Neural crest cell (in vitro differentiated cells): ENCODE data around the gene WNT1. TPM values are rescaled to one million over a fixed set of nuclear protein-coding genes. Genes with fewer than 3 reads are reported as not detected.

ENCODE experiments used
- DNase-seq: peaks from one replicate; pipeline ENCODE4 v3.0.0; 2021; ENCODE audit warnings: low read depth, mixed read lengths, low spot score
- H3K27ac Mint-ChIP-seq: one replicate; pipeline ENCODE4 v1.8.0; 2021; ENCODE audit warnings: mild to moderate bottlenecking, mixed read lengths; ENCODE audit not compliant: unreplicated experiment
- H3K27me3 Mint-ChIP-seq: 2 replicates; pipeline ENCODE4 v1.8.0; 2021; ENCODE audit warnings: low read depth, mild to moderate bottlenecking, mixed read lengths
- H3K36me3 Mint-ChIP-seq: 2 replicates; pipeline ENCODE4 v1.8.0; 2021; ENCODE audit warnings: low read depth, mild to moderate bottlenecking, mixed read lengths
- H3K4me1 Mint-ChIP-seq: 2 replicates; pipeline ENCODE4 v1.8.0; 2021; ENCODE audit warnings: mixed read lengths
- H3K4me3 Mint-ChIP-seq: one replicate; pipeline ENCODE4 v1.8.0; 2021; ENCODE audit warnings: mild to moderate bottlenecking, mixed read lengths
- H3K9me3 Mint-ChIP-seq: 2 replicates; pipeline ENCODE4 v1.8.0; 2021; ENCODE audit warnings: mixed read lengths
- total RNA-seq: library from RNA; stranded (reverse); gene quantifications from 2 replicates; pipeline ENCODE4 v1.2.1, GENCODE V29; 2021
- TF ChIP-seq, protein P1 (sequence below): fragments of 200-600 bp; sonication (generic); conservative IDR thresholded peaks from 2 replicates; pipeline ENCODE4 v1.5.0; 2021; ENCODE audit warnings: antibody characterized with exemption, mild to moderate bottlenecking

WNT1 gene
- total RNA-seq, 1 donor from 2014 or later, result 2.1 TPM

DNA sequence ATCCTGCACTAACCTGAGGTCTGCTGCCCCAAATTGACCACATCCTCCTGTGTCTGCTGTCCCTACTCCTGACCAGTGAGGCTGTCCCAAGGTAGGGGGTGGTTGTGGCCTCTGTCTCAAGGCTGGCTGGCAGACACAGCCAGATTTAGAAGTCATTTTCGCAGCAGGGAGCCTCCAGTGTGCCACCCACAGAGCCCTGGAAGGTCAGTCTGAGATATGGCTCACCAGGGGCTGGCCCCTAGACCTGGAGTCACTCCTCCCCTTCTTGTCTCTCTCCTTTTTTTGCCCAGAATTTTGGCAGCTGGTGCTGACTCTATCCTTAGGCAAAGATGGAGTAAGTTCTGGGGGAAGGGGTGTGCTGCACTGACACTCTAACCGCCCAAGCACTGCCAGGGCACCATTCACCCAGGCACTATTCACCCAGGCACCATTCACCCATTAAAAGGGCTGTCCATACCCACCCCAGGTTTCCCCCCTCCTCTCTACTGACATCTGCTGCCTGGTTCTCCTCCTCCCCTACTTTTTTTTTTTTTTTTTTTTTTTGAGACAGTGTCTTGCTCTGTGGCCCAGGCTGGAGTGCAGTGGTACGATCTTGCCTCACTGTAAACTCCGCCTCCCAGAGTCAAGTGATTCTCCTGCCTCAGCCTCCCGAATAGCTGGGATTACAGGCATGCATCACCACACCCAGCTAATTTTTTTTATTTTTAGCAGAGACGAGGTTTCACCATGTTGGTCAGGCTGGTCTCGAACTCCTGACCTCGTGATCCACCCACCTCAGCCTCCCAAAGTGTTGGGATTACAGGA is 13.3 kb downstream of the WNT1 start:
- Mint-ChIP-seq H3K9me3 (no peaks in the 10 kb centered on the region), H3K27me3 (peaks cover 80% of the 10 kb centered on the region), H3K4me3 (no peak overlapping the region), H3K36me3 (no peaks in the 10 kb centered on the region), H3K27ac (no peak overlapping the region), H3K4me1 (peaks cover 29% of the 10 kb centered on the region)
- TF ChIP-seq, protein P1, sequence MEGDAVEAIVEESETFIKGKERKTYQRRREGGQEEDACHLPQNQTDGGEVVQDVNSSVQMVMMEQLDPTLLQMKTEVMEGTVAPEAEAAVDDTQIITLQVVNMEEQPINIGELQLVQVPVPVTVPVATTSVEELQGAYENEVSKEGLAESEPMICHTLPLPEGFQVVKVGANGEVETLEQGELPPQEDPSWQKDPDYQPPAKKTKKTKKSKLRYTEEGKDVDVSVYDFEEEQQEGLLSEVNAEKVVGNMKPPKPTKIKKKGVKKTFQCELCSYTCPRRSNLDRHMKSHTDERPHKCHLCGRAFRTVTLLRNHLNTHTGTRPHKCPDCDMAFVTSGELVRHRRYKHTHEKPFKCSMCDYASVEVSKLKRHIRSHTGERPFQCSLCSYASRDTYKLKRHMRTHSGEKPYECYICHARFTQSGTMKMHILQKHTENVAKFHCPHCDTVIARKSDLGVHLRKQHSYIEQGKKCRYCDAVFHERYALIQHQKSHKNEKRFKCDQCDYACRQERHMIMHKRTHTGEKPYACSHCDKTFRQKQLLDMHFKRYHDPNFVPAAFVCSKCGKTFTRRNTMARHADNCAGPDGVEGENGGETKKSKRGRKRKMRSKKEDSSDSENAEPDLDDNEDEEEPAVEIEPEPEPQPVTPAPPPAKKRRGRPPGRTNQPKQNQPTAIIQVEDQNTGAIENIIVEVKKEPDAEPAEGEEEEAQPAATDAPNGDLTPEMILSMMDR, result no peak
- no peak for DNase-seq

DNA sequence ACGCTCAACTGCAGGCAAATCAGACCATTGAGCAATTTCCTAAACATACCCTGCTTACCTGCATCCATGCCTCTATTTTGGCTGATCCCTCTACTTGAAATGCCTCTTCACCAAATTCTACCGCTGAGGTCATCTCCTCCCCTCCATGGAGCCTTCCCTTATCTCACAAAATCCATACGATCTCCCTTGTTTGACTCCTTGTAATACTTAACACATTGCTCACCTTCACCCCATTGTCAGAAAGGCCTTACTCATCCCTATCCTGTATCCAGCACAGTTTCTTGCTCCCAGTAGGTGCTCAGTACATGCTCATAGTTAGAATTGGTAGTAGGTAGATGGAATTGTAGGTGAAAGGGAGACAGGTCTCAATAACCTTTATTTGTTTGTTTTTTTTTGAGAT is 15.7 kb downstream of the WNT1 start:
- H3K9me3 Mint-ChIP-seq, result no peaks in the 10 kb centered on the region
- peaks cover 79% of the 10 kb centered on the region for H3K27me3 Mint-ChIP-seq
- H3K4me3 Mint-ChIP-seq, result no peak overlapping the region
- TF ChIP-seq, protein P1, result no peak
- no peaks in the 10 kb centered on the region for H3K36me3 Mint-ChIP-seq
- peaks cover 17% of the 10 kb centered on the region for H3K4me1 Mint-ChIP-seq
- H3K27ac Mint-ChIP-seq, result no peak overlapping the region
- no peak for DNase-seq

DNA sequence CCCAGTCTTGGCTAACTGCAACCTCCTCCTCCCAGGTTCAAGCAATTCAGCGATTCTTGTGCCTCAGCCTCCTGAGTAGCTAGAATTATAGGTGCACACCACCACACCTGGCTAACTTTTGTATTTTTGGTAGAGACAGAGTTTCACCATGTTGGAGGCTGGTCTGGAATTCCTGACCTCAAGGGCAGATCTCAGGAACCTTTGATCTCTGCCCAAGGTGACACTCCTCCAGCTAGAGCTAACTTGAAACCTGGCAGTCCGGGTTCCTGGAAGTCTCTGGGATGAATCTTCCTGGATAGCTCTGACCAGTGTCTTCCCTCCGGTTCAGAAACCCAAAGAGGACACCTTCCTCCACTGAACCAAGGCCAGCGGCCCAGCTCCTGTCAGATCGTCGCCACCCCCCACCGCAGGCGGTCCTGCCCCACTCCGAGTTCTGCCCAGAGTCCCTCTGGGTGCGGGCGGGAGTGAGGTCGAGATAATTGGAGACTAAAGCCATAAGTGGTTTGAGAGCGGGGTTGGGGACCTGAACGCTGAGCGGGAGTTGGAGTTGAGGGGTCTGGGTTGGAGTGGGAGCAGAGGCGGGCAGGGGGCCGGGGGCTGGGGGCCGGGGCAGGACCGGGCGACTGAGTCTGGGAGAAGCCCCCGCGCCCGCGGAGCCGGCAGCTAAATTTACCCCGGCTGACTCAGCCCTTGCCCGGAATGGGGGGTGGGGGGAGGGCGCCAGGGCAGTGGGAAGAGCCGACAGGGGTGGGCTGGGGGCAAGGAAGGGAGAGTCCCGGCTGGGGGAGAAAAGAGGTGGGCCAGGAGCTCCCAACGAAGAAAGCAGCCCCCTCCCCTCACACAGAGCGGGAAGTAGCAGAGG is 16.3 kb downstream of the WNT1 start:
- H3K9me3 Mint-ChIP-seq, result no peaks in the 10 kb centered on the region
- no peaks in the 10 kb centered on the region for H3K36me3 Mint-ChIP-seq
- no peak overlapping the region for H3K4me3 Mint-ChIP-seq
- peaks cover 18% of the 10 kb centered on the region for H3K4me1 Mint-ChIP-seq
- H3K27ac Mint-ChIP-seq, result no peak overlapping the region
- TF ChIP-seq, protein P1, result no peak
- DNase-seq, result no peak
- H3K27me3 Mint-ChIP-seq, result peaks cover 79% of the 10 kb centered on the region

DNA sequence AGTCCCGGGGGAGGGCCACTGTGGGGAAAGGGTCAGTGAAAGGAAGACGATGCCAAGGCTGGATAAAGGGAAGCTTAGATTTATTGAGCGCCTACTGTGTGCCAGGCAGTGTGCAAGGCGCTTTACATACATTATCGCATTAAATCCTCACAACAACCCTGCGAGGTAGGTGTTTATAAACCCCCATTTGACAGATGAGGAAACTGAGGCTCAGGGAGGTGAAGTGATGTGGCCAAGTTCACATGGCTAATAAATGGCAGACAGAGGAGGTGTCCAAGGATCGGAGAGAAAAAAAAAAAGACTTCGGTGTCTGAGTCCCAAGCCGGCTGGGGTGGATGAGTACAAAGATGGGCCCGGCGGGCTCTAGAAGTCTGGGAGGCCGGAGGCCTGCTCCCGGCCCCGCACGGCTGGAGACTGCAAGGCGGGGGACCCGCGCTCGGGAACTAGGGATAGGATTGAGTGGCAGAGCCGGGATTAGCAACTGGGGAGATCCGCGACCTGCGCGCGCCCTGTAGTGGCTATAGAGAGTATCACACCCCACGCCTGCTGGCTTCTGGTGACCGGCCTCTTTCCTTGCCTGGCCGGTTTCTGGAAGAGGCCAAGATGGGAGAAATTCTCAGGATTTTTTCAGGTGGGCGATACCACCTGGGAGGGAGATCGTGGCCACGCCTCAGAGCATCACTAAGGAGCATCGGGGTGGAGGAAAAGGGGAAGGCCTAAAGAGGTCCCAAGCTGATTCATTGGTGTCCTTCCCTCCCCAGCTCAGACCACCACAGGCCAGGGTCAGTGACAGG is 17.2 kb downstream of the WNT1 start:
- TF ChIP-seq, protein P1, result peak; percentile 82
- H3K36me3 Mint-ChIP-seq, result no peaks in the 10 kb centered on the region
- H3K4me3 Mint-ChIP-seq, result peak overlapping the region; percentile 75
- H3K27ac Mint-ChIP-seq, result no peak overlapping the region
- peaks cover 81% of the 10 kb centered on the region for H3K27me3 Mint-ChIP-seq
- peak; percentile 88 for DNase-seq
- no peaks in the 10 kb centered on the region for H3K9me3 Mint-ChIP-seq
- H3K4me1 Mint-ChIP-seq, result peaks cover 26% of the 10 kb centered on the region
